Left colon (tissue), 2 donors: ENCODE measurements around the gene FFAR4. TPM values are rescaled to one million over a fixed set of nuclear protein-coding genes. Genes with fewer than 3 reads are reported as not detected.
A peak's percentile ranks its signal among the peaks of the same experiment; 100 is the strongest.

Source experiments
- ATAC-seq: fragments of 200-7000 bp; cut with Tn5 transposase; one replicate; pipeline ENCODE4 v1.9.1; 2020; ENCODE audit warnings: mild to moderate bottlenecking, moderate library complexity
- DNase-seq, 2 donors: peaks; one replicate each; pipeline ENCODE4 v3.0.0-alpha.2; 2020
- intact Hi-C, 2 donors: fragments of 100-400 bp; cut with DNase I in 1 of 2; cut with micrococcal nuclease in 1 of 2; formaldehyde crosslinking; loops; one replicate each; pipeline versions ENCODE4 v1.11.2 to v1.14.0; 2022; cut with DNase I, micrococcal nuclease
- total RNA-seq, 2 donors: library from RNA; stranded (reverse); fragmentation: NEBNext Ultra II Directional; extraction: Animal tissue kit (Norgen Biotek cat#: 25700); gene quantifications; one replicate each; pipeline ENCODE4 v1.2.1, GENCODE V29; 2021
- donor health status: DM: no; HTN: no; CAD: no.
- donor health status: DM: yes; HTN: yes; CAD: no.

FFAR4 gene
- total RNA-seq, 2 donors from 2014 or later, result 36.9 to 44.4 TPM

DNA sequence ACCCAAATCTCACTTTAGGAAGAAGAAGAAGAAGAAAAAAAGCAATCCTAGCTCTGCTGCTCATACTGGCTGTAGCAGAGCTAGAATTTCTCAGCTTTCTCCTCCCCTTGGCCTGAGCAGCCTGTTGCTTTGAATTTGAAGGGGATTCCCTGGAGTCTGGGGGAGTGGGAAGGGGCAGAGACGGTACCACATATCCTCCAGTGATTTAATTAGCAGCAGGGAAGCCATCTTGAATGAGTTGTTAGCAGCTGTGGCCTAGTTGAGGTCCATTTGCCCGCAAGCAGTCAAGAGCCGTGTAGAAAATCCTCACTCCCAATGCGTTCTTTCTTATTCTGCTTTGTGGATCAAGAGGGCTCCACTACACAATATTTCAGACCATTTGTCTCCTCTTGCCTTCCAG lies 62.4 kb downstream of the FFAR4 start:
- DNase-seq (no peak), ATAC-seq (no peak)
- intact Hi-C loops, result no loop called here

DNA sequence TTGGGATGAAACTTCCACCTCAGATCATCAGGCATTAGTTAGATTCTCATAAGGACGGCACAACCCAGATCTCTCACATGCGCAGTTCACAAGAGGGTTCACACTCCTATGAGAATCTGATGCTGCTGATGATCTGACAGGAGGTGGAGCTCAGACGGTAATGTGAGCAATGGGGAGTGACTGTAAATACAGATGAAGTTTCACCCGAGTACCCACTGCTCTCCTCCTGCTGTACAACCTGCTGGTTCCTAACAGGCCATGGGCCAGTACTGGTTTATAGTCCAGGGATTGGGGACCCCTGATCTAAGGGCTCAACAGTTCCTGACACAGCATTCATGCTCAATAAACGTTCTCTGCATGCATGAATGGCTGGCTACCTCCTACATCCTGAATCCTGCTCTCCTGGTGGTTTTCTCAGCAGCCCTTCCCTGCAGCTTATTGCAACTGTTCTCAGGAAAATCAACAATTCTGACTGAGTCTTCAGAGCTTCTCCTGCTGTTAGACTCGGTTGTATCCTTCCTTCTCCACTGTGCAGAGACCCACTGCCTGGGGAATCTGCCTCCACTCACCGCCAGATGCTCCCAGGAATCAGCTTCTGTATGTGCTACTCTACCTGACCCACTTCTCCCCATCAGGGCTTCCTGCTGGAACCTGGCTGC lies 63.3 kb downstream of the FFAR4 start:
- ATAC-seq, result no peak
- intact Hi-C loops, result no loop called here
- DNase-seq, result no peak

- intact Hi-C loops, result no loop called here
- ATAC-seq (peak; percentile 68), DNase-seq (peak in 1 of 2 donors; percentile 18)
Measured at GRCh38 chr10:93630625-93631557, 64.4 kb downstream of the FFAR4 start.

Other genes starting within 250 kb of the FFAR4 start
- gene MYOF, start 84.3 kb upstream of the FFAR4 start, total RNA-seq, result 100 to 1,000 TPM; 106 to 110 TPM
- 1 to 10 TPM; 2.0 to 7.4 TPM for gene CEP55, start 70.1 kb upstream of the FFAR4 start, total RNA-seq
- 10 to 100 TPM in 1 of 2 donors, 1 to 10 TPM in 1; 8.3 to 10.1 TPM for gene RBP4, start 34.6 kb downstream of the FFAR4 start, total RNA-seq
- gene PDE6C, start 45.9 kb downstream of the FFAR4 start, total RNA-seq, result not detected
- gene FRA10AC1, start 135.9 kb downstream of the FFAR4 start, total RNA-seq, result 10 to 100 TPM in 1 of 2 donors, 1 to 10 TPM in 1; 8.3 to 14.6 TPM
- 1 to 10 TPM in 1 of 2 donors, under 1 TPM in 1; 0.40 to 1.6 TPM for gene LGI1, start 191.3 kb downstream of the FFAR4 start, total RNA-seq